ENCODE results near the gene ATXN10.
"Not testable (repeated sequence)": the region's sequence is repeated elsewhere in the genome, so short reads cannot be mapped to it uniquely, and the experiment has no call there.

ATXN10 gene

DNA sequence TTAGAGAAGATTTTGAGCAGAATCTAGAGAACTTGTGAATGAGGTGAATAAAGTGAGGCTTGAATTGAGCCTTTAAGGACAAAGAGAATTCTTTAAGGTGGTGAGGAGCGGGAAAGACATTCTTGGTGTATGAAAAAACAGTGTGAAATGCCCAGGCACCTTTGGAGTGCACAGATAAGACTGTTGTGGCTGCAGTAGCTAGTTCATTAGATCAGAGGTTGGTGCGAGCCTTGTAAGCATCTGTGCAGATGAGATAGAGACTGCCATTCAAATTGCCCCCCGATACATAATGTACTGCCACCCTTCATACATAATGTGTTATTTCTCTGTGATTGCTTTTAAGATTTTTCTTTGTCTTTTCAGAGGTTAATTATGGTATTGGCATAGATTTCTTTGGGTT is 31.3 kb downstream of the ATXN10 start:
- DNase-seq (ENCODE audit: insufficient read length, low spot score) = no peak
- no peak for FAIRE-seq

DNA sequence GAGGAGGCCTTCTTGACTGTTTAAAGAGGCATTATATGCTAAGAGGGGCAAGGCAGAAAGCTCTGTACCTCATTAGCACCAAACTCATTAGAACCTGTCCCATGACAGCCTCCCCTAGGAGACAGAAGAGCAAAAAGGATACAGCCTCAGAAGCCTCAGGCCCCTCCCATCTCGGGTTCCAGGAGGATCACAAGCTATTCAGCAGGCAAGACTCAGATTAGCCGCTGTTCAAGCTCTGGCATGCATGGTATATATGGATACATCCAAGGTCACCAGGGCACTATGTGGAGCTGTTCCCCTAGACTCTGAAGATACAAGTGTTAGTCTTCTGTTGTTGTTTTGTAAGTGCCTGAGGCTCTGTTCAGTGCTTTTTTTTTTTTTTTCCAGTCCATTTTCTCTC is 32.1 kb downstream of the ATXN10 start:
- no peak for DNase-seq (ENCODE audit: insufficient read length, low spot score)
- no peak for FAIRE-seq

- no peak for DNase-seq (ENCODE audit: insufficient read length, low spot score)
Observed at GRCh38 chr22:45704648-45705047, 33.0 kb downstream of the ATXN10 start.

DNA sequence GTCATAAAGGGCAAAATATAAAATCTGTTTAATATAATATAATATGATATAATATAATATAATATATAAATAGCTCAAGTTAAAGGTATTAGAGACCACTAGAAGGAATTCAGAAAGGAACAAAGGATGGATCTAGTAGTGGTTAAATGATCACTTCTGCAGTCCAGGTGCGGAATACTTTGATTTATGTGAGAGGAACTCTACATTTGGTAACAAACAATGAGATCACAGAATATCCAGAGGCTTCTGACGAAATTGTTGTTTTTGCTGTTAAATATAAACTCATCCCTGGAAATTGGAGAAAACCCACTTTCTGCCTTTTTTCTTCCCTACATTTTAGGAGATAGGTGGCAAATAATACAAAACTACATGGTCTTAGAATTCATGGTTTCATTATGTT is 36.0 kb downstream of the ATXN10 start:
- FAIRE-seq (no peak), DNase-seq (ENCODE audit: insufficient read length, low spot score) (no peak)

More at GRCh38 chr22:45704648-45705047, 33.0 kb downstream of the ATXN10 start:
- FAIRE-seq = no peak

GRCh38 chr22:45708145-45708544 is 36.5 kb downstream of the ATXN10 start:
- DNase-seq (ENCODE audit: insufficient read length, low spot score) (no peak), FAIRE-seq (no peak)

DNA sequence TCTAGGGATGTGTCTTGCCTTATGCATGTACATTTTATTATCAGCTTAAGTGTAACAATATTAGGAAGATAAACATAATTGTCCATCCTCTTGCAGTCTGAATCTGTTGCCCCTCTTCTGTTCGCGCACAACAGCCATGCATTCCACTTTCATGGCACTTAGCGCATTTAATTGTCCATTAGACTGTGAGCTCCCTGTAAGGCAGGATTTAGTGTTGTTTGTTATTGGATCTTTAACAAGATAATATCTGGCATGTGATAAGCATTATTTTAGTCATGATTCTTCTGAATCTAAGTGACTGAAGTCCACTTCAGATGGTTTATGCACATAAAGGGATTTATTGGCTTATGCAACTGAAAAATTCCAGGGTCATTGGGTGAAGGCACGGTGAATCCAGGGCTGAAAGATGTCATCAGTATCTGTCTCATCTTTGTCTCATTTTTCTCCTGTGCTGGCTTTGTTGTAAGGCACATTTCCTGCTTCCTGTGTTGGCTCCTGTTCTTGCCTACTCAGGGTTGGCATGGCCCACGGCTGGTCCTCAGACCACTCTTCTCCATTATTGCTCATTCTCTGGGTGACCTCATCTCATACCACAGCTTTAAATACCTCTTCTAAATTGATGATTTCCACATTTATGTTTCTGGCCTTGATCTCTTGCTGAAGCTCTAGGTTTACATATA is 37.6 kb downstream of the ATXN10 start:
- no peak for DNase-seq (ENCODE audit: insufficient read length, low spot score)
- no peak for FAIRE-seq

DNA sequence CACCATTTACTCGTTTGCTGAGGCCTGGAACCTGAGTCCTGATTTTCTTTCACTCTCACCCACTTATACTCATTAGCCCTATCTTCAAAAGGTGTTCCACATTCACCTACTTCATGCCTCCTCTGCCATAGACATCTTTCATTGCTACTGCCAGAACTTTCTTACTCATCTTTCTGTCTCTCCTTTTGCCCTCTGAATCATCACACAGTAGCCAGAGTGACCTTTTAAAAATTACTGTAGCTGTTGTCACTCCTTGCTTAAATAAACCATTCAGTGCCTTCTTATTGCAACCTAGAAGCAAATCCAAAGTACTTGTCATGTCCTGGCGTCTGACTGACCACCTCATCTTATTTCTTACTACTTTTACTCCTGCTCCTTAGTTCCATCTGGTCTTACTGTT is 38.2 kb downstream of the ATXN10 start:
- FAIRE-seq (no peak), DNase-seq (ENCODE audit: insufficient read length, low spot score) (no peak)

- FAIRE-seq = no peak
- no peak for DNase-seq (ENCODE audit: insufficient read length, low spot score)
Observed at GRCh38 chr22:45710469-45710868, 38.8 kb downstream of the ATXN10 start.

DNA sequence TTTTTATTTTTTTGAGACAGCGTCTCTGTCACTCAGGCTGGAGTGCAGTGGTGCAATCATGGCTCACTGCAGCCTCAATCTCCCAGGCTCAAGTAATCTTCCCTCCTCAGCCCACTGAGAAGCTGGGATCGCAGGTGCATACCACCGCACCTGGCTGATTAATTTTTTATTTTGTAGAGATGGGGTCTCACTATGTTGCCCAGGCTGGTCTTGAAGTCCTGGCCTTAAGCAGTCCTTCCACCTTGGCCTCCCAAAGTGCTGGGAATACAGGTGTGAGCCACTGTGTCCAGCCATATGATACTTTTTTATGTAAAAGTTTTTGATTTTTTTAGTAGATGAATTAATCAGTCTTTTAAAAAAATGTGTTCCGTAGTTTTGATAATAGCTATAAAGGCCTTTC is 42.8 kb downstream of the ATXN10 start:
- not testable (repeated sequence) for DNase-seq (ENCODE audit: insufficient read length, low spot score); FAIRE-seq

GRCh38 chr22:45717789-45718188 is 46.2 kb downstream of the ATXN10 start:
- FAIRE-seq = no peak
- no peak for DNase-seq (ENCODE audit: insufficient read length, low spot score)

GRCh38 chr22:45718391-45718790 is 46.8 kb downstream of the ATXN10 start:
- DNase-seq (ENCODE audit: insufficient read length, low spot score) = no peak
- FAIRE-seq = no peak

DNA sequence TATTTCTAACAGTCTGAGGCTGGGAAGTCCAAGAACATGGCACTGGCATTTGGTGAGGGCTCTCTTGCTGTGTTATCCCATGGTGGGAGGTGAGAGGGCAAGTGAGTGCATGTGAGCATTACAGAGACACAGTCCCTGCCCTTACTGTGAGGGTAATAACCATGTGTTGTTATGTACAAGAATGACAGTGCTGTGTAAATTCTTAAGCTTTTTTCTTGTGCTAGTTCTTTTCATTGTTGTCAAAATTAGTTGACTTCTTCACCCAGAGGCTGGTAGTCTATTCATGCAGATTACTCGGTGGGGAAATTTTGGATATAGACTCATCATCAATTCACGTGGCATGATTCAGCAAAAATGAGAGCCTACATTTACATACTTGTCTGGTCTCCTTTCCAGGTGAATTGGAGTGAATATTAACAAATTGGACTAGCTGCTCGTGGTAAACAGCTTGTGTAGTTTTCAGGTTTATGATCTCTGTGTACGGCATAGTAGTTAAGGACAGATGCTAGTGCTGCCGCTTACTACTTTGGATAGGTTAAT is 49.3 kb downstream of the ATXN10 start:
- FAIRE-seq = no peak
- DNase-seq (ENCODE audit: insufficient read length, low spot score) = no peak

DNA sequence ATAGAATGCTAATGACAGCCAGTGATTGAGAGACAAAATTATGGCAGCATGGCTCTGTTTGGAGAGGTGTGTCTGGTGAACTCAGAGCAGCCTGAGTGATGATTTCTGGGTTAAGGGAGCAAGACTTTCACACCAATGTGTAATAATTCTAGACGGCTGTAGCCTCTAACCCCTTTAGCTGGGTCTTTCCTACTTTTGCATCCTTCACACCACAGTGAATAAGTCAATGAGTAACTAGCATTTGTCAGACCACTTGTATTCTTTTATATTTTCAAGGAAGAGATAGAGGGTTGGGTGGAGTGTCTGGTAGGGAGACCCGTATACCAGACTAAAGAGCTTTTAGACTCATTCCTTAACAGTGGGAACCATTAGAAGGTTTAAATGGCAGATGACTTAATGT is 50.4 kb downstream of the ATXN10 start:
- FAIRE-seq (peak; percentile 31), DNase-seq (ENCODE audit: insufficient read length, low spot score) (no peak)

- no peak for FAIRE-seq
- DNase-seq (ENCODE audit: insufficient read length, low spot score) = no peak
Observed at GRCh38 chr22:45726081-45726480, 54.4 kb downstream of the ATXN10 start.

DNA sequence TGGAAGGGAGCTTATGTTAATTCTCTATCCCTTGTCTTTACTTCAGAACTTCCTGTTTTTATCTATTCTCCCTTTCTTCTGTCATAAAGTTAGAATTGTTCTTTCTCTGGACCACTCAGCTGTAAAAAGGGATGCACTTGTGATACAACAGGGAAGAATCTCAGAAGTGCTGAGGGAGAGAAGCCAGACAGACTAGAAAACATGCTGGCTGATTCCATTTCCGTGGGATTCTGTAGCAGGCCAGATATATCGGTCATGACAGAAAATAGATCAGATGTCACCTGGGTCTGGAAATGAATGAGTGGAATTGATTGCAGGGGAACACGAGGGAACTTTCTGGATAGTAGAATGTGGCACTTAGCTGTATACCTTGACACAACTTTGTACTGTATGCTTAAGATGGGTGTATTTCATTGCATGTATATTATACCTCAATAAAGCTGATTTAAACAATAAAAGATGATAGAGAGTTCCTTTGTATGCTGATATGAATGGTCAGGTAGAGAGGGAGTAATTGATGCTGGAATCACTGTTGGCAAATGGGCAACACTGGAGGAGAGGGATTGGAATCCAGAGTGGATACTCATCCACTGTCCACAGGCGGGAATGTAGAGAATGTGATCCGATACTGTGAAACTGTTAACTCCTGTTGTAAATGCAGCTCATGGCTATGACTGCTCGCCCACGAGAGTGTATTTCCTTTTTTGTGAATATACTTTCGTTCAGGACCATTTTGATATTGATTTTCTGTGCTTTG is 59.6 kb downstream of the ATXN10 start:
- FAIRE-seq (no peak), DNase-seq (ENCODE audit: insufficient read length, low spot score) (no peak)

GRCh38 chr22:45731798-45732495 is 60.3 kb downstream of the ATXN10 start:
- DNase-seq (ENCODE audit: insufficient read length, low spot score) (no peak), FAIRE-seq (no peak)

DNA sequence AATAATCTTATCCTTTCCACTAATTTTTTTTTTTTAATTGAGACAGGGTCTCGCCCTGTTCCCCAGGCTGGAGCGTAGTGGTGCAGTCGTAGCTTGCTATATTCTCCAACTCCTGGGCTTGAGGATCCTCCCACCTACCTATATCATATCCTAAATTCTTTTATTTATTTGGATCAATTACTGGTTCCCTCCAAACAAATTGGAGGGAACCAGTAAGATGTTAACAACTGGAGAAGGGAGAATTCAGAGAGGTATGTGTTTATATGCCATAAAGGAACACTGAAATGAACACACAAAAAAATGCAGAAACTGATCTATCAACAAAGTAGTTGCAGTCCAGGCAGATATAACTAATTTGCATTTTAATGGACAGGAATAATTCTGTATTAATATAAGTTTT is 63.6 kb downstream of the ATXN10 start:
- FAIRE-seq (no peak), DNase-seq (ENCODE audit: insufficient read length, low spot score) (no peak)

GRCh38 chr22:45738206-45738605 is 66.6 kb downstream of the ATXN10 start:
- FAIRE-seq (no peak), DNase-seq (ENCODE audit: insufficient read length, low spot score) (no peak)

DNA sequence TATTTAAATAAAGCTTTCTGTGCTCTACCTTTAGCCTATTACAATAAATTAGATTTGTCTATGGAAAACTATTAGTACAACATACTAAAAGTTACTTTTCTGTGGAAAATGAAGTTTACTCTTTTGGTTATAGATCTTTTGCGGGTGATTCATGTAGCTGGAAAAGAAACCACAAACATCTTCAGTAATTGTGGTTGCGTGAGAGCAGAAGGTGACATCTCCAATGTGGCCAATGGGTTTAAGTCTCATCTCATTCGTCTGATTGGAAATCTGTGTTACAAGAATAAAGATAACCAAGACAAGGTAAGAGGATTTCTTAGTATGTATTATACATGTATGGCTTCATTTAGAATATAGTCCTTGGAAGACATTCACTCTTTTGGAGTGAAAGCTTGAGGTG is 68.6 kb downstream of the ATXN10 start:
- DNase-seq (ENCODE audit: insufficient read length, low spot score) (no peak), FAIRE-seq (no peak)

- no peak for DNase-seq (ENCODE audit: insufficient read length, low spot score)
- no peak for FAIRE-seq
Observed at GRCh38 chr22:45742866-45743450, 71.3 kb downstream of the ATXN10 start.

- FAIRE-seq (no peak), DNase-seq (ENCODE audit: insufficient read length, low spot score) (no peak)
Observed at GRCh38 chr22:45743687-45744086, 72.1 kb downstream of the ATXN10 start.

Data from GM19239 (cell line).